Measurements from ENCODE around the gene TMEM248.

DNA sequence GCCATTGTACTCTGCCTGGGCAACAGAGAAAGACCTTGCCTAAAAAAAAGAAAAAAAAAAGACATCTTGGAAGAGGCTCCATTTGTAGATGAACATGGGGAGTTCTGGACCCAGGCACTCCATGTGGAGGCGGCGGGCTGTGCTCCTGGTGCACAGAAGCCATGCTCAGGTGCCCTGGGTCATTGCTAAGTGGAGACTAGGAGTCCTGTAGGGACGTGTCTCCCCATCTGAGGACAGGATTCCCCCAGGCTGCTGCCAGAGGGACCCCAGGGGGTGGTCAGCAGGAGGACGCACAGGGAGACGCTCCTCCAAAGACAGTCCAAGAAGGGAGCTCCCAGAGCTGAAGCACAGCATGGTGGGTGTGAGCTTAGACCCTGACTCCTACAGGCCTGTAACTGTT lies 40.1 kb downstream of the TMEM248 start:
- TF ChIP-seq CTCF (conservative IDR thresholded peaks at IDR 0.05; ENCODE audit: low read depth, low read length) (no peak), EZH2 (IDR thresholded peaks at IDR 0.05; ENCODE audit: low read length, unreplicated experiment) (no peak)
